ENCODE results near the gene GNG12.

- TF ChIP-seq, protein P1, sequence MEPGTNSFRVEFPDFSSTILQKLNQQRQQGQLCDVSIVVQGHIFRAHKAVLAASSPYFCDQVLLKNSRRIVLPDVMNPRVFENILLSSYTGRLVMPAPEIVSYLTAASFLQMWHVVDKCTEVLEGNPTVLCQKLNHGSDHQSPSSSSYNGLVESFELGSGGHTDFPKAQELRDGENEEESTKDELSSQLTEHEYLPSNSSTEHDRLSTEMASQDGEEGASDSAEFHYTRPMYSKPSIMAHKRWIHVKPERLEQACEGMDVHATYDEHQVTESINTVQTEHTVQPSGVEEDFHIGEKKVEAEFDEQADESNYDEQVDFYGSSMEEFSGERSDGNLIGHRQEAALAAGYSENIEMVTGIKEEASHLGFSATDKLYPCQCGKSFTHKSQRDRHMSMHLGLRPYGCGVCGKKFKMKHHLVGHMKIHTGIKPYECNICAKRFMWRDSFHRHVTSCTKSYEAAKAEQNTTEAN (CRISPR knock-in tag; IDR thresholded peaks at IDR 0.05): no peak
- TF ChIP-seq ZBED1 (IDR thresholded peaks at IDR 0.05) (no peak), RCOR1 (IDR thresholded peaks at IDR 0.05; ENCODE audit: borderline replicate concordance in 1 of 2, low read depth in 2 of 2, low read length in 2 of 2) (no peak), BRCA1 (IDR thresholded peaks at IDR 0.05) (no peak), BRCA1 (CRISPR knock-in tag; IDR thresholded peaks at IDR 0.05) (no peak), FOS (IDR thresholded peaks at IDR 0.05; ENCODE audit: extremely low read depth, insufficient read length) (no peak), JUND (IDR thresholded peaks at IDR 0.05; ENCODE audit: borderline replicate concordance, low read depth, low read length) (peak; percentile 77; the same call in 1 of the 2 replicates), JUND (tag; IDR thresholded peaks at IDR 0.05; ENCODE audit: borderline replicate concordance, low read depth, low read length) (no peak; the same call in 2 of the 3 replicates), POLR2AphosphoS5 (IDR thresholded peaks at IDR 0.05; ENCODE audit: control insufficient read depth, insufficient read depth, low read depth, low read length) (no peak), ZNF644 (tag; IDR thresholded peaks at IDR 0.05; ENCODE audit: low read depth) (no peak), EGR1 (conservative IDR thresholded peaks at IDR 0.05) (no peak), HMGXB4 (CRISPR knock-in tag; IDR thresholded peaks at IDR 0.05) (no peak), ZNF740 (CRISPR knock-in tag; IDR thresholded peaks at IDR 0.05) (no peak), ZNF740 (tag; IDR thresholded peaks at IDR 0.05) (no peak), POLR2AphosphoS2 (IDR thresholded peaks at IDR 0.05; ENCODE audit: low read length) (no peak)
- TF ChIP-seq, protein P2, sequence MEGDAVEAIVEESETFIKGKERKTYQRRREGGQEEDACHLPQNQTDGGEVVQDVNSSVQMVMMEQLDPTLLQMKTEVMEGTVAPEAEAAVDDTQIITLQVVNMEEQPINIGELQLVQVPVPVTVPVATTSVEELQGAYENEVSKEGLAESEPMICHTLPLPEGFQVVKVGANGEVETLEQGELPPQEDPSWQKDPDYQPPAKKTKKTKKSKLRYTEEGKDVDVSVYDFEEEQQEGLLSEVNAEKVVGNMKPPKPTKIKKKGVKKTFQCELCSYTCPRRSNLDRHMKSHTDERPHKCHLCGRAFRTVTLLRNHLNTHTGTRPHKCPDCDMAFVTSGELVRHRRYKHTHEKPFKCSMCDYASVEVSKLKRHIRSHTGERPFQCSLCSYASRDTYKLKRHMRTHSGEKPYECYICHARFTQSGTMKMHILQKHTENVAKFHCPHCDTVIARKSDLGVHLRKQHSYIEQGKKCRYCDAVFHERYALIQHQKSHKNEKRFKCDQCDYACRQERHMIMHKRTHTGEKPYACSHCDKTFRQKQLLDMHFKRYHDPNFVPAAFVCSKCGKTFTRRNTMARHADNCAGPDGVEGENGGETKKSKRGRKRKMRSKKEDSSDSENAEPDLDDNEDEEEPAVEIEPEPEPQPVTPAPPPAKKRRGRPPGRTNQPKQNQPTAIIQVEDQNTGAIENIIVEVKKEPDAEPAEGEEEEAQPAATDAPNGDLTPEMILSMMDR (IDR thresholded peaks at IDR 0.05 in 2 of 3, conservative IDR thresholded peaks at IDR 0.05 in 1 of 3; ENCODE audit: insufficient read depth in 2 of 3, low read depth in 1 of 3, low read length in 3 of 3): no peak
- TF ChIP-seq, protein P3, sequence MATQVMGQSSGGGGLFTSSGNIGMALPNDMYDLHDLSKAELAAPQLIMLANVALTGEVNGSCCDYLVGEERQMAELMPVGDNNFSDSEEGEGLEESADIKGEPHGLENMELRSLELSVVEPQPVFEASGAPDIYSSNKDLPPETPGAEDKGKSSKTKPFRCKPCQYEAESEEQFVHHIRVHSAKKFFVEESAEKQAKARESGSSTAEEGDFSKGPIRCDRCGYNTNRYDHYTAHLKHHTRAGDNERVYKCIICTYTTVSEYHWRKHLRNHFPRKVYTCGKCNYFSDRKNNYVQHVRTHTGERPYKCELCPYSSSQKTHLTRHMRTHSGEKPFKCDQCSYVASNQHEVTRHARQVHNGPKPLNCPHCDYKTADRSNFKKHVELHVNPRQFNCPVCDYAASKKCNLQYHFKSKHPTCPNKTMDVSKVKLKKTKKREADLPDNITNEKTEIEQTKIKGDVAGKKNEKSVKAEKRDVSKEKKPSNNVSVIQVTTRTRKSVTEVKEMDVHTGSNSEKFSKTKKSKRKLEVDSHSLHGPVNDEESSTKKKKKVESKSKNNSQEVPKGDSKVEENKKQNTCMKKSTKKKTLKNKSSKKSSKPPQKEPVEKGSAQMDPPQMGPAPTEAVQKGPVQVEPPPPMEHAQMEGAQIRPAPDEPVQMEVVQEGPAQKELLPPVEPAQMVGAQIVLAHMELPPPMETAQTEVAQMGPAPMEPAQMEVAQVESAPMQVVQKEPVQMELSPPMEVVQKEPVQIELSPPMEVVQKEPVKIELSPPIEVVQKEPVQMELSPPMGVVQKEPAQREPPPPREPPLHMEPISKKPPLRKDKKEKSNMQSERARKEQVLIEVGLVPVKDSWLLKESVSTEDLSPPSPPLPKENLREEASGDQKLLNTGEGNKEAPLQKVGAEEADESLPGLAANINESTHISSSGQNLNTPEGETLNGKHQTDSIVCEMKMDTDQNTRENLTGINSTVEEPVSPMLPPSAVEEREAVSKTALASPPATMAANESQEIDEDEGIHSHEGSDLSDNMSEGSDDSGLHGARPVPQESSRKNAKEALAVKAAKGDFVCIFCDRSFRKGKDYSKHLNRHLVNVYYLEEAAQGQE (IDR thresholded peaks at IDR 0.05; ENCODE audit: borderline replicate concordance): no peak
- TF ChIP-seq, protein P3 (CRISPR knock-in tag; IDR thresholded peaks at IDR 0.05; ENCODE audit: low read depth): no peak
Measured at GRCh38 chr1:67683316-67683715, 150.0 kb downstream of the GNG12 start.

All from K562 (cell line).